PC-3 (cell line): ENCODE results near the gene TTC39A.

ENCODE experiments used
- EZH2 ChIP-seq: fragments of 300-600 bp; sonication (generic); IDR thresholded peaks from one replicate; pipeline ENCODE4 v1.6.1; 2017; ENCODE audit warnings: antibody characterized with exemption, mild to moderate bottlenecking, low read length; ENCODE audit not compliant: unreplicated experiment
- EZH2phosphoT487 ChIP-seq: fragments of 300-600 bp; sonication (generic); IDR thresholded peaks from 2 replicates; pipeline ENCODE4 v1.6.1; 2018; ENCODE audit warnings: mild to moderate bottlenecking, antibody characterized with exemption, low read length, borderline replicate concordance
- TF ChIP-seq, protein P1 (sequence below): fragments of 300-600 bp; sonication (generic); conservative IDR thresholded peaks from 2 replicates; pipeline ENCODE4 v1.5.1; 2017; ENCODE audit warnings: antibody characterized with exemption, low read depth, mild to moderate bottlenecking, low read length

DNA sequence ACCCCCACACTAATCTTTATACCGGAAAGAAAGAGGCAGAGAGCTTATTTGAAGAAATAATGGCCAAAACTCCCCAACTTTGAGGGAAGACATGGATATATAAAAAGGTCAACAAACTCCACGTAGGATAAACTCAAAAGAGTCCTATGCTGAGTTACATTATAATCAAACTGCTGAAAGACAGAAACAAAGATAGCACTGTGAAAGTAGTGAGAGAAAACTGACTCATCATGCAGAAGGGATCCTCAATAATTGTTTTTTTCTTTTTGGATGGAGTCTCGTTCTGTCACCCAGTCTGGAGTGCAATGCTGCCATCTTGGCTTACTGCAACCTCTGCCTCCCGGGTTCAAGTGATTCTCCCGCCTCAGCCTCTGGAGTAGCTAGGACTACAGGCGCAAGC, 48.5 kb upstream of the TTC39A start:
- TF ChIP-seq, protein P1, sequence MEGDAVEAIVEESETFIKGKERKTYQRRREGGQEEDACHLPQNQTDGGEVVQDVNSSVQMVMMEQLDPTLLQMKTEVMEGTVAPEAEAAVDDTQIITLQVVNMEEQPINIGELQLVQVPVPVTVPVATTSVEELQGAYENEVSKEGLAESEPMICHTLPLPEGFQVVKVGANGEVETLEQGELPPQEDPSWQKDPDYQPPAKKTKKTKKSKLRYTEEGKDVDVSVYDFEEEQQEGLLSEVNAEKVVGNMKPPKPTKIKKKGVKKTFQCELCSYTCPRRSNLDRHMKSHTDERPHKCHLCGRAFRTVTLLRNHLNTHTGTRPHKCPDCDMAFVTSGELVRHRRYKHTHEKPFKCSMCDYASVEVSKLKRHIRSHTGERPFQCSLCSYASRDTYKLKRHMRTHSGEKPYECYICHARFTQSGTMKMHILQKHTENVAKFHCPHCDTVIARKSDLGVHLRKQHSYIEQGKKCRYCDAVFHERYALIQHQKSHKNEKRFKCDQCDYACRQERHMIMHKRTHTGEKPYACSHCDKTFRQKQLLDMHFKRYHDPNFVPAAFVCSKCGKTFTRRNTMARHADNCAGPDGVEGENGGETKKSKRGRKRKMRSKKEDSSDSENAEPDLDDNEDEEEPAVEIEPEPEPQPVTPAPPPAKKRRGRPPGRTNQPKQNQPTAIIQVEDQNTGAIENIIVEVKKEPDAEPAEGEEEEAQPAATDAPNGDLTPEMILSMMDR: no peak
- TF ChIP-seq EZH2phosphoT487 (no peak), EZH2 (no peak)
